ENCODE data around the gene MYCT1. TPM values are rescaled to one million over a fixed set of nuclear protein-coding genes. Genes with fewer than 3 reads are reported as not detected.
"Not testable (repeated sequence)": the region's sequence is repeated elsewhere in the genome, so short reads cannot be mapped to it uniquely, and the experiment has no call there.

Gene MYCT1
- total RNA-seq, 3 donors from 2014 or later = 6.6 to 16.4 (median 12.5) TPM

DNA sequence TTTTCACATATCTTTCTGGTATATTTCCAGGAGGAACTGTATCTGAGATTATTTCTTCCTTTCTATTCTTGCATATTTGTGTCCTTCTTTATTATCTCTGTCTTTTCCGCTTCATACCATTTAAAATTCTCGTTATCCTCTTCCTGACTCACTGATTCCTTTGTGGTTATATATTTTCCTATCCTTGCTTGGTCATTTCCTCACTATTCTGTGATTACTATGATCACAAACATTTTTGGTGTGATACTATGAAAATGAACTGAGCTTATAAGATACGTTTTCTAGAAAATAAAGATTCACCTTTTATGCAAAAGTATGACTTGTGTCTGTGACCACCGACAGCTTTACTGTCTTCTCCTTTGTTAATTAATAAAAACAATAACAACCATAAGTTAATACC lies 26.5 kb upstream of the MYCT1 start:
- no peak overlapping the region for H3K4me3 ChIP-seq
- intact Hi-C loops (cut with DNase I; ENCODE audit: low total_unique reads) = no loop called here
- no peaks in the 10 kb centered on the region for H3K36me3 ChIP-seq
- no peaks in the 10 kb centered on the region for H3K27me3 ChIP-seq
- no peaks in the 10 kb centered on the region for H3K4me1 ChIP-seq
- H3K27ac ChIP-seq = no peak overlapping the region
- no peak for DNase-seq (ENCODE audit: low spot score in 2 of 2)
- TF ChIP-seq, protein P1, sequence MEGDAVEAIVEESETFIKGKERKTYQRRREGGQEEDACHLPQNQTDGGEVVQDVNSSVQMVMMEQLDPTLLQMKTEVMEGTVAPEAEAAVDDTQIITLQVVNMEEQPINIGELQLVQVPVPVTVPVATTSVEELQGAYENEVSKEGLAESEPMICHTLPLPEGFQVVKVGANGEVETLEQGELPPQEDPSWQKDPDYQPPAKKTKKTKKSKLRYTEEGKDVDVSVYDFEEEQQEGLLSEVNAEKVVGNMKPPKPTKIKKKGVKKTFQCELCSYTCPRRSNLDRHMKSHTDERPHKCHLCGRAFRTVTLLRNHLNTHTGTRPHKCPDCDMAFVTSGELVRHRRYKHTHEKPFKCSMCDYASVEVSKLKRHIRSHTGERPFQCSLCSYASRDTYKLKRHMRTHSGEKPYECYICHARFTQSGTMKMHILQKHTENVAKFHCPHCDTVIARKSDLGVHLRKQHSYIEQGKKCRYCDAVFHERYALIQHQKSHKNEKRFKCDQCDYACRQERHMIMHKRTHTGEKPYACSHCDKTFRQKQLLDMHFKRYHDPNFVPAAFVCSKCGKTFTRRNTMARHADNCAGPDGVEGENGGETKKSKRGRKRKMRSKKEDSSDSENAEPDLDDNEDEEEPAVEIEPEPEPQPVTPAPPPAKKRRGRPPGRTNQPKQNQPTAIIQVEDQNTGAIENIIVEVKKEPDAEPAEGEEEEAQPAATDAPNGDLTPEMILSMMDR (IDR thresholded peaks at IDR 0.05) = no peak
- TF ChIP-seq POLR2A (IDR thresholded peaks at IDR 0.05) = no peak
- no peak for TF ChIP-seq POLR2AphosphoS5 (IDR thresholded peaks at IDR 0.05)
- H3K9me3 ChIP-seq = peaks cover 0 to 6% of the 10 kb centered on the region in 2 donors

DNA sequence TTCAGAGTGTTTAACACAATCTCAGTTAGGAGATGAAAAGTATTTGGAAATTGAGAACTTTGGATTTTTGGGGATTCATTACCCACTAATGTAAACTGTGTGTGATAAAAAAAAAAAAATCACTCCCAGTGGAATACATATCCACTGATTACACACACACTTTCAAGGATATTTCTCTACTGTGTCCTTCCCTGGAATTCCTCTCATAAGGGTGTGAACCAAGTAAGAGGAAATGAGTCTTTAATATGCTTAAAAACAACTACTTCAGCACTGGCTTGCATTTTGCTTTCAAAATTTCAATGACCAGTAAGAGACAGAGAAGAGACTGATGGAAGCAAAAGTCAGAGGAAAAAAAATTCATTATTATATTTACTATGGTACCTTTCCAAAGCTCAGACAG lies 24.5 kb upstream of the MYCT1 start:
- DNase-seq (ENCODE audit: low spot score in 2 of 2) = no peak
- Histone ChIP-seq H3K27me3 (no peaks in the 10 kb centered on the region), H3K27ac (no peak overlapping the region), H3K4me1 (no peaks in the 10 kb centered on the region), H3K9me3 (no peaks in the 10 kb centered on the region), H3K4me3 (no peak overlapping the region), H3K36me3 (no peaks in the 10 kb centered on the region)
- no peak for TF ChIP-seq POLR2AphosphoS5 (IDR thresholded peaks at IDR 0.05)
- no peak for TF ChIP-seq POLR2A (IDR thresholded peaks at IDR 0.05)
- TF ChIP-seq, protein P1 (IDR thresholded peaks at IDR 0.05) = no peak
- intact Hi-C loops (cut with DNase I; ENCODE audit: low total_unique reads) = no loop called here

DNA sequence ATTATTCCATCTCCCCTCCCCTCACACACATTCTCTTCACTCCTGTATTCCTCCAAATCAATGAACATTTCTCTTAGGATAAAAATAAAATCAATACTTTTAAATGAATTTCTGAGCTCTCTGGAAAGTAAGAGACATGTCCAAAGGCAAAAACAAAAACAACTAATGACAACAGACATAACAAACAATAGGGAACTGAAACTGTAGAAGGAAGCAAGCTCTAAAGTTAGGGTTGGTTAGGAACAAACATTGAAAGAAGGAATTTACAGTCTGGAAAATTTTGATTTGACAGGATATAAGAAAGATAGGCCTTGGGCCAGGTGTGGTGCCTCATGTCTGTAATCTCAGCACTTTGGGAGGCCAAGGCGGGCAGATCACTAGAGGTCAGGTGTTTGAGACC lies 17.5 kb upstream of the MYCT1 start:
- no peak overlapping the region for H3K4me3 ChIP-seq
- no peak overlapping the region for H3K27ac ChIP-seq
- no peaks in the 10 kb centered on the region for H3K27me3 ChIP-seq
- no peaks in the 10 kb centered on the region for H3K36me3 ChIP-seq
- DNase-seq (ENCODE audit: low spot score in 2 of 2) = no peak
- no peaks in the 10 kb centered on the region for H3K9me3 ChIP-seq
- intact Hi-C loops (cut with DNase I; ENCODE audit: low total_unique reads) = no loop called here
- no peaks in the 10 kb centered on the region for H3K4me1 ChIP-seq
- TF ChIP-seq POLR2AphosphoS5 (IDR thresholded peaks at IDR 0.05) (no peak), POLR2A (IDR thresholded peaks at IDR 0.05) (no peak)
- TF ChIP-seq, protein P1 (IDR thresholded peaks at IDR 0.05) = no peak

DNA sequence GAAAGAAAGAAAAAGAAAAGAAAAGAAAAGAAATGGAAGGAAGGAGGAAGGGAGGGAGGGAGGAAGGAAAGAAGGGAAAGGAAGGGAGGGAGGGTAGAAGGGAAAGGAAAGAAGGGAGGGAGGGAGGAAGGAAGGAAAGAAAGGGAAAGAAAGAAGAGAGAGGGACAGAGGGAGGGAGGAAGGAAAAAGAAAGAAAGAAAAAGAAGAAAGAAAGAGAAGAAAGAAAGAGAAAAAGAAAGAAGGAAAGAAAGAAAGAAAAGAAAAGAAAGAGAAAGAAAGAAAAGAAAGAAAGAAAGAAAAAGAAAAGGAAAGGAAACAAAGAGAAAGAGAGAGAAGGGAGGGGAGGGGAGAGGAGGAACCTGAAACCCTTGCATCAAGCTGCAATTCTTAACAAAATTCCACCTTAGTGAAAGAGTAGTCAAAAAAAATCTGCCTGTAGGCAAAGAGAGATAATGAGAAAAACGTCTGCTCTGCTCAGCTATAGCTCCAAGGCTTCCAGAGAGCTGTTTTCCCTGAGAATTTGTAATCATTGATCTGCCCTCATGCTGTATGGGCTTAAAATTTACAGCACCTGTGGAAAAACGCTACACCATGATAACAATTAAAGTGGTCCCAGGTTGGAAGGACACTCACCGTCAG lies 16.7 kb upstream of the MYCT1 start:
- Histone ChIP-seq H3K27ac (no peak overlapping the region), H3K9me3 (no peaks in the 10 kb centered on the region), H3K36me3 (no peaks in the 10 kb centered on the region), H3K4me3 (no peak overlapping the region), H3K27me3 (no peaks in the 10 kb centered on the region), H3K4me1 (no peaks in the 10 kb centered on the region)
- TF ChIP-seq POLR2AphosphoS5 (IDR thresholded peaks at IDR 0.05) (no peak), POLR2A (IDR thresholded peaks at IDR 0.05) (no peak)
- TF ChIP-seq, protein P1 (IDR thresholded peaks at IDR 0.05) = no peak
- intact Hi-C loops (cut with DNase I; ENCODE audit: low total_unique reads) = no loop called here
- no peak for DNase-seq (ENCODE audit: low spot score in 2 of 2)

DNA sequence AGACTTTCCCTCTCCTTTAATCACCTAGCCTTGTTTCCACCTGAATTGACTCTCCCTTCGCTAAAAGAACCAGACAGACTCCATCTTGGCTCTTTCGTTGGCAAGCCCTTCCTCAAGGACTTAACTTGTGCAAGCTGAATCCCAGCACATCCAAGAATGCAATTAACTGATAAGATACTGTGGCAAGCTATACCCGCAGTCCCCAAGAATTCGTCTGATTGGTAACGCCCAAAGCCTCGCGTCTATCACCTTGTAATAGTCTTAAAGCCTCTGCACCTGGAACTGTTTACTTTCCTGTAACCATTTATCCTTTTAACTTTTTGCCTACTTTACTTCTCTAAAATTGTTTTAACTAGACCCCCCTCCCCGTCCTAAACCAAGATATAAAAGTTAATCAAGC lies 15.6 kb upstream of the MYCT1 start:
- Histone ChIP-seq H3K4me3 (no peak overlapping the region), H3K9me3 (no peaks in the 10 kb centered on the region), H3K27me3 (no peaks in the 10 kb centered on the region), H3K4me1 (no peaks in the 10 kb centered on the region), H3K36me3 (no peaks in the 10 kb centered on the region), H3K27ac (no peak overlapping the region)
- no peak for DNase-seq (ENCODE audit: low spot score in 2 of 2)
- TF ChIP-seq POLR2A (IDR thresholded peaks at IDR 0.05) (no peak), POLR2AphosphoS5 (IDR thresholded peaks at IDR 0.05) (no peak)
- TF ChIP-seq, protein P1 (IDR thresholded peaks at IDR 0.05) = no peak
- intact Hi-C loops (cut with DNase I; ENCODE audit: low total_unique reads) = no loop called here

DNA sequence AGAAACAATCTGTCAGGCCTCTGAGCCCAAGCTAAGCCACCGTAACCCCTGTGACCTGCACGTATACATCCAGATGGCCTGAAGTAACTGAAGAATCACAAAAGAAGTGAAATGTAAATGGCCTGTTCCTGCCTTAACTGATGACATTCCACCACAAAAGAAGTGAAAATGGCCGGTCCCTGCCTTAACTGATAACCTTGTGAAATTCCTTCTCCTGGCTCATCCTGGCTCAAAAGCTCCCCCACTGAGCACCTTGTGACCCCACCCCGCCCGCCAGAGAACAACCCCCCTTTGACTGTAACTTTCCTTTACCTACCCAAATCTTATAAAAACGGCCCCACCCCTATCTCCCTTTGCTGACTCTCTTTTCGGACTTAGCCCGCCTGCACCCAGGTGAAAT lies 14.8 kb upstream of the MYCT1 start:
- intact Hi-C loops (cut with DNase I; ENCODE audit: low total_unique reads); H3K4me3 ChIP-seq; H3K36me3 ChIP-seq; H3K27ac ChIP-seq; H3K9me3 ChIP-seq; H3K27me3 ChIP-seq; H3K4me1 ChIP-seq; DNase-seq (ENCODE audit: low spot score in 2 of 2): not testable (repeated sequence)

Data from breast epithelium (tissue), 4 donors.